ENCODE results near the gene TMEM14A.

DNA sequence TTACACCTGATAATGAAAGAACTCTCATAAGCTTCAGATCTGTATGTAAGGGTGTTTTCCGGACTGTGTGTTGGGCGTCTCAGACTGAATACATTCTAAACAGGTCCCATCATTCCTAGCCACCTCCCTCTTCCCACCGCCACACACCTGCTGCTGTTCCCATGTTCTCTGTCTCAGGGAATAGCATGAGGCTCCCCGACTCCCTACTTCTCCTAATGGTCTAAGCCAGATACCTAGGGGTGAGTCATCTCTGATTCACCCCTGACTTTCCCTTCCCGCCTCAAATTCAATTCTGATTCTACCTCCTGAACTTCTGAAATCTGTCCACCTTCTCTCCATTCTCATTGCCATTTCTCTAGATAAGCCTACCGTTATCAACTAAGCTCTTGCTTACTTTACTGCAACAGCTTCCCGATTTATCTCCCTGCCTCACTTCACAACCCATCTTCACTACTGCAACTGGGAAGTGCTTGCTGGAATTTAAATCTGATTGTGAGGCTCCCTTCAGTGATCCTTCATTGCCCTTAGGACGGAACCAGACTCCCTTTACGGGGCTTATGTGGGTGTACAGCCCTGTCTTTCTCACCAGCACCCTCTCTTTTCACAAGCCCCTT is 1.6 kb downstream of the TMEM14A start:
- no peak for TF ChIP-seq POLR2A (IDR thresholded peaks at IDR 0.05)
- TF ChIP-seq, protein P1, sequence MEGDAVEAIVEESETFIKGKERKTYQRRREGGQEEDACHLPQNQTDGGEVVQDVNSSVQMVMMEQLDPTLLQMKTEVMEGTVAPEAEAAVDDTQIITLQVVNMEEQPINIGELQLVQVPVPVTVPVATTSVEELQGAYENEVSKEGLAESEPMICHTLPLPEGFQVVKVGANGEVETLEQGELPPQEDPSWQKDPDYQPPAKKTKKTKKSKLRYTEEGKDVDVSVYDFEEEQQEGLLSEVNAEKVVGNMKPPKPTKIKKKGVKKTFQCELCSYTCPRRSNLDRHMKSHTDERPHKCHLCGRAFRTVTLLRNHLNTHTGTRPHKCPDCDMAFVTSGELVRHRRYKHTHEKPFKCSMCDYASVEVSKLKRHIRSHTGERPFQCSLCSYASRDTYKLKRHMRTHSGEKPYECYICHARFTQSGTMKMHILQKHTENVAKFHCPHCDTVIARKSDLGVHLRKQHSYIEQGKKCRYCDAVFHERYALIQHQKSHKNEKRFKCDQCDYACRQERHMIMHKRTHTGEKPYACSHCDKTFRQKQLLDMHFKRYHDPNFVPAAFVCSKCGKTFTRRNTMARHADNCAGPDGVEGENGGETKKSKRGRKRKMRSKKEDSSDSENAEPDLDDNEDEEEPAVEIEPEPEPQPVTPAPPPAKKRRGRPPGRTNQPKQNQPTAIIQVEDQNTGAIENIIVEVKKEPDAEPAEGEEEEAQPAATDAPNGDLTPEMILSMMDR (IDR thresholded peaks at IDR 0.05): no peak
